ENCODE measurements around the gene RTRAF. TPM values are rescaled to one million over a fixed set of nuclear protein-coding genes. Genes with fewer than 3 reads are reported as not detected.

The RTRAF gene
- total and polyA plus RNA-seq, 8 donors = 4.9 to 202 (median 144) TPM

DNA sequence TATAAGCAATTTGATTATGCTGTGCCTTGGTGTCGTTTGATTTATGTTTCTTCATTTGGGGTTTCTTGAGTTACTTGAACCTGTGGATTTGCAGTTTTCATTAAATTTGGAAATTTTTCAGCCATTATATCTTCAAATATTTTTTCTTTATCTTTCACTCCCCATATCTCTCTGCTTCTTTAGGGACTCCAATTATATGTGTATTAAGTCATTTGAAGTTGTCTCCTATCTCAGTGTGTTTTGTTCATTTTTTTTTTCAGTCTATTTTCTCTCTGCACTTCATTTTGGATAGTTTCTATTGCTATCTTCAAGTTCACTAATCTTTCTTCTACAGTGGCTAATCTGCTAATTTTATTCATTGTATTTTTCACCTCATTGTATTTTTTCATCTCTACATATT lies 29.4 kb upstream of the RTRAF start:
- 94 to 100% (median 96%) methylated on average over 1 of the region's 1 CpG for WGBS, 5 donors

DNA sequence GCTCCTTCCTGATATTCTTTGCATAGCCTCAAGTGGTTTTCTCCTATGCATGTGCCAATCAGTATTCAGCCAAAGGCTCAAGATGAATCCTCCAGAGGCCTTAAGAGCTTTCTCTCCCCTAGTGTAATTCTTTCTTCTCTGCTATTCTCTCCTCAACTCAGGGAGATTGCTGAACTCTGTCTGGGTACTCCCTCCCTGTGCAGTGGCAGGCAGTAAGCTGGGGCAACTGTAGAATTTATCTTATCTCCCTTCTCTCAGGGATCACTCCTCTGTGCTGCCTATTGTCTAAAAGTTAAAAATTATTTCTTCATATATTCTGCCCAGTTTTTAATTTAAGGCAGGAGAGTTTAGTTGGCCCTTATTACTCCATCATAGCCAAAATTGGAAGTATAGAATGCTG lies 28.5 kb upstream of the RTRAF start:
- peaks cover 0 to 11% (median 5%) of the 10 kb centered on the region in 4 donors for H3K4me1 ChIP-seq
- intact Hi-C loops (cut with DNase I; ENCODE audit: low total_unique reads) = no loop called here
- no peak overlapping the region for H3K27ac ChIP-seq
- H3K9me3 ChIP-seq = peaks cover 0 to 20% (median 15%) of the 10 kb centered on the region in 4 donors
- no peaks in the 10 kb centered on the region for H3K27me3 ChIP-seq
- H3K4me3 ChIP-seq = no peak overlapping the region
- DNase-seq = no peak
- TF ChIP-seq, protein P1, sequence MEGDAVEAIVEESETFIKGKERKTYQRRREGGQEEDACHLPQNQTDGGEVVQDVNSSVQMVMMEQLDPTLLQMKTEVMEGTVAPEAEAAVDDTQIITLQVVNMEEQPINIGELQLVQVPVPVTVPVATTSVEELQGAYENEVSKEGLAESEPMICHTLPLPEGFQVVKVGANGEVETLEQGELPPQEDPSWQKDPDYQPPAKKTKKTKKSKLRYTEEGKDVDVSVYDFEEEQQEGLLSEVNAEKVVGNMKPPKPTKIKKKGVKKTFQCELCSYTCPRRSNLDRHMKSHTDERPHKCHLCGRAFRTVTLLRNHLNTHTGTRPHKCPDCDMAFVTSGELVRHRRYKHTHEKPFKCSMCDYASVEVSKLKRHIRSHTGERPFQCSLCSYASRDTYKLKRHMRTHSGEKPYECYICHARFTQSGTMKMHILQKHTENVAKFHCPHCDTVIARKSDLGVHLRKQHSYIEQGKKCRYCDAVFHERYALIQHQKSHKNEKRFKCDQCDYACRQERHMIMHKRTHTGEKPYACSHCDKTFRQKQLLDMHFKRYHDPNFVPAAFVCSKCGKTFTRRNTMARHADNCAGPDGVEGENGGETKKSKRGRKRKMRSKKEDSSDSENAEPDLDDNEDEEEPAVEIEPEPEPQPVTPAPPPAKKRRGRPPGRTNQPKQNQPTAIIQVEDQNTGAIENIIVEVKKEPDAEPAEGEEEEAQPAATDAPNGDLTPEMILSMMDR (IDR thresholded peaks at IDR 0.05) = no peak
- peaks cover 0 to 14% (median 7%) of the 10 kb centered on the region in 4 donors for H3K36me3 ChIP-seq

More for the DNA sequence above, 29.4 kb upstream of the RTRAF start:
- Histone ChIP-seq H3K9me3 (peaks cover 0 to 20% (median 15%) of the 10 kb centered on the region in 4 donors), H3K4me1 (peaks cover 0 to 11% (median 5%) of the 10 kb centered on the region in 4 donors), H3K27ac (no peak overlapping the region), H3K36me3 (peaks cover 0 to 14% (median 7%) of the 10 kb centered on the region in 4 donors), H3K27me3 (no peaks in the 10 kb centered on the region), H3K4me3 (no peak overlapping the region)
- intact Hi-C loops (cut with DNase I; ENCODE audit: low total_unique reads) = no loop called here
- no peak for DNase-seq
- TF ChIP-seq EP300 (IDR thresholded peaks at IDR 0.05) (no peak), POLR2AphosphoS5 (IDR thresholded peaks at IDR 0.05) (no peak), POLR2A (IDR thresholded peaks at IDR 0.05) (no peak)
- TF ChIP-seq, protein P1 (IDR thresholded peaks at IDR 0.05) = no peak

DNA sequence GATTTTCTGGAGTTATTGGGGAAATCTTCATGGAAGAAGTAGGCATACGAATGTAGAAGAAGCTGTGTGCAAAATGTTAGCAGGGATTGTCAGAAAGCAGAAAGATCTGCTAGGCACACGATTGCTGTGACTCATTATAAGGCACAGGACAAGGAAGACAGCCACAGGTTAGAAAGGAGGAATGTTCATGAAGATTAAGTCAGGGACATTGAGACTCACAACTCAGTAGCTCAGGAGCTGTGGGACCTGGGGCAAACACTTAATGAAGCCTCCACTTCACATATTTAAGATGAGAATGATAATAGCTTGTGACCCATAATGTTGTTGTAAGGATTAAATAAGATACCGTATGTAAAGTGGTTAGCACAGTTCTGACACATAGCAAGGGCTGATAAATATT lies 26.6 kb upstream of the RTRAF start:
- Histone ChIP-seq H3K27me3 (no peaks in the 10 kb centered on the region), H3K4me1 (peaks cover 0 to 11% (median 5%) of the 10 kb centered on the region in 4 donors), H3K36me3 (peaks cover 0 to 14% (median 7%) of the 10 kb centered on the region in 4 donors), H3K27ac (peak overlapping the region in 1 of 5 donors; percentile 54), H3K9me3 (peaks cover 0 to 17% (median 15%) of the 10 kb centered on the region in 4 donors), H3K4me3 (no peak overlapping the region)
- no peak for DNase-seq
- intact Hi-C loops (cut with DNase I; ENCODE audit: low total_unique reads) = no loop called here
- 23 to 47% (median 28%) methylated on average over 3 of the region's 3 CpGs for WGBS, 5 donors
- no peak for TF ChIP-seq POLR2A (IDR thresholded peaks at IDR 0.05)
- no peak for TF ChIP-seq EP300 (IDR thresholded peaks at IDR 0.05)
- TF ChIP-seq POLR2AphosphoS5 (IDR thresholded peaks at IDR 0.05) = no peak
- TF ChIP-seq, protein P1 (IDR thresholded peaks at IDR 0.05) = no peak

DNA sequence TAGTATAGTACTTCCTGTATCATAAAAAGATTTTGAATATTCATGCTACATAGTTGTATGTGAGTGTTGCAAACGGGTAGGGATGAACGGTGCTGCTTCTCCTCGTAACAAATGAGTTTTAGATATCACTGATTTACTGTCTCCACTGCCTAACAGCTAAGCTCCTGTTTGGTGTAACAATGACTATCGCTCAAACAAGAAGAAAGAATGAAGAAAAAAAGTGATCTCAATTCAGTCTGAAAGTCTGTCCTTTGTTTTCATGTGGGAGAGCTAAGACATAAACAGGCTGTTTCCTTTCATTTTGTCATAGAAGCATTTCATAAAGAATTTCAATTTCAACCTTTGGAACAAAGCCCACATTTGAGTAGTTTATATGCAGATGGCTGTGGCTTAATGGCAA lies 26.1 kb upstream of the RTRAF start:
- H3K27ac ChIP-seq = peak overlapping the region in 1 of 5 donors; percentile 54
- H3K4me3 ChIP-seq = no peak overlapping the region
- peaks cover 0 to 12% (median 6%) of the 10 kb centered on the region in 4 donors for H3K36me3 ChIP-seq
- peak in 1 of 2 donors; percentile 76 for DNase-seq
- no peak for TF ChIP-seq POLR2A (IDR thresholded peaks at IDR 0.05)
- TF ChIP-seq EP300 (IDR thresholded peaks at IDR 0.05) = no peak
- TF ChIP-seq POLR2AphosphoS5 (IDR thresholded peaks at IDR 0.05) = no peak
- TF ChIP-seq, protein P1 (IDR thresholded peaks at IDR 0.05) = no peak
- peaks cover 0 to 11% (median 5%) of the 10 kb centered on the region in 4 donors for H3K4me1 ChIP-seq
- intact Hi-C loops (cut with DNase I; ENCODE audit: low total_unique reads) = no loop called here
- H3K27me3 ChIP-seq = no peaks in the 10 kb centered on the region
- 30 to 63% (median 54%) methylated on average over 4 of the region's 4 CpGs for WGBS, 5 donors
- H3K9me3 ChIP-seq = peaks cover 0 to 13% (median 10%) of the 10 kb centered on the region in 4 donors

Data from stomach (tissue), 9 donors.